ENCODE measurements around the gene LARGE2.

The LARGE2 gene

DNA sequence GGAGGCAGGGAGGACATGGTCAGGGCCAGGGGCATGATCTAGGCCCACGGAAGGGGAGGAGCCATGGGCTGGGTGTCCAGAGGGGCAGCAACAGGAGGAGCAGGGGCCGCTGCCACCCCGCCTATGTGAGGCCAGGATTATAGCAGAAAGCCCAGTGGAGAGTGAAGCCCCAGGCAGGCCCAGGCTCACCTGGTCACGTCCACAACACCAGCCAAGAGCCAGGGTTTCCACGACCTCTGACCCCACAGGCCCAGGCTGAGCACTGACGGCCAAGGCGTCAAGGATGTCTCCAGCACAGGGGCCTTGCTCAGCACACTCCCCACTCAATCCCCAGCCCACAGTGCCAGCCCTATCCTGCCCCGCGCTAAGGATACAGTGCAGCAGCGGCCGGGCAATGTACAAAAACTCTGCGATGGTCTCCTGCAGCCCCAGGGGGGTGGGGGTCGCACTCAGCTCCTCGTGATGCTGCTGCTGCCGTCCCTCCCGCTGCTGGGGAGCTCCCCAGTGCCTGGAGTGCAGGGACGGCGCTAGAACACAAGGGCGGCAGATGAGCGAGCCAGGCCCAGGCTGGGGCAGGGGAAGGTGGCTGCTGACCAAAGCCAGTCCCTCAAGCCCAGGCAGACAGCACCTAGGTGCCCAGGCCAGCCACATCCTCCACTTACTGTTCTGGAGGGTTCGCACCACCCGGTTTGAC, 8.4 kb upstream of the LARGE2 start:
- in situ Hi-C loops (cut with HindIII; ENCODE audit: low sequenced_read_pairs), result no loop called here

DNA sequence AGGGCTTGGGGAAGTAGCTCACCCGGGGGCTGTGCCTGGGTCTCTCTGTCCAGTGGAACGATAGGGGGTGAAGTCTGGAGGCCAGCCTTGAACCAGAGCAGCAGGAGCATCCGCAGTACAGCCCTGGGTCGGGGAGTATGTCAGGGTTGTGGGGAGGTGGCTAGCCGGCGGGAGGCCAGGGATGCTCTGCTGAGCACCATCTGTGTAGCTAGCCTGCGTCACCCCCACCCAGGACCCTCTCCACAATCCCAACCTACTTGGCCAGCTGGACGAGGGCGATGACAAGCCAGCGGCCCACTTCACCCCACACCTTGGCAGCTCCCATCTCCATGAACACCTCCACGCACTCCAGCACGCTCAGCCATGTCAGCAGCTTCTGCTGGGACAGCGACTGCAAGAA, 7.0 kb upstream of the LARGE2 start:
- in situ Hi-C loops (cut with HindIII; ENCODE audit: low sequenced_read_pairs), result no loop called here

DNA sequence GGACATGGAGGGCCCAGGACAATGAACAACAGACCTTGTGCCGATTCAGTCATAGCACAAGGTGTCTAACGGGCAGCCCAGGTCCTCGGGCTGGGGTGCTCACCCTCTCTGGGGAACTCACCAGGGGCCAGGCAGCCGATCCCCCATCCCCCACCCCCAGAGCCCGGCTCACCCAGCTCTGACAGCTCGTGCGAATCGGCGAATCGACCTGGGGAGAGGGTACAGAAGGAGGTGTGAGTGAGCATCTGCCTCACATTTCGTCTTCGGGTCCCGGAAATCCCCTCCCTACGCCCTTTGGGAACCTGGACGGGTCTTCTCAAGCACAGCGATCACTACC, 5.2 kb upstream of the LARGE2 start:
- in situ Hi-C loops (cut with HindIII; ENCODE audit: low sequenced_read_pairs), result no loop called here

- in situ Hi-C loops (cut with HindIII; ENCODE audit: low sequenced_read_pairs), result no loop called here
Observed at GRCh38 chr11:45917623-45918330, 4.7 kb upstream of the LARGE2 start, which contains the start of gene PEX16. PEX16 (minus strand) TSS chr11:45917877; CDS start chr11:45917811, 66 bp downstream.

- in situ Hi-C loops (cut with HindIII; ENCODE audit: low sequenced_read_pairs), result no loop called here
Observed at GRCh38 chr11:45918331-45918941, 4.0 kb upstream of the LARGE2 start.

- in situ Hi-C loops (cut with HindIII; ENCODE audit: low sequenced_read_pairs), result no loop called here
Observed at GRCh38 chr11:45918962-45919675, 3.3 kb upstream of the LARGE2 start.

GRCh38 chr11:45919806-45920530, 2.5 kb upstream of the LARGE2 start:
- in situ Hi-C loops (cut with HindIII; ENCODE audit: low sequenced_read_pairs), result no loop called here

- in situ Hi-C loops (cut with HindIII; ENCODE audit: low sequenced_read_pairs), result no loop called here
Observed at GRCh38 chr11:45920531-45921477, 1.7 kb upstream of the LARGE2 start.

- in situ Hi-C loops (cut with HindIII; ENCODE audit: low sequenced_read_pairs), result no loop called here
Observed at GRCh38 chr11:45921561-45922424, 663 bp upstream of the LARGE2 start.

- in situ Hi-C loops (cut with HindIII; ENCODE audit: low sequenced_read_pairs), result no loop called here
Observed at GRCh38 chr11:45924036-45924915, 1.8 kb downstream of the LARGE2 start.

GRCh38 chr11:45924927-45925326, 2.5 kb downstream of the LARGE2 start:
- in situ Hi-C loops (cut with HindIII; ENCODE audit: low sequenced_read_pairs), result no loop called here

GRCh38 chr11:45925550-45925949, 3.1 kb downstream of the LARGE2 start:
- in situ Hi-C loops (cut with HindIII; ENCODE audit: low sequenced_read_pairs), result no loop called here

DNA sequence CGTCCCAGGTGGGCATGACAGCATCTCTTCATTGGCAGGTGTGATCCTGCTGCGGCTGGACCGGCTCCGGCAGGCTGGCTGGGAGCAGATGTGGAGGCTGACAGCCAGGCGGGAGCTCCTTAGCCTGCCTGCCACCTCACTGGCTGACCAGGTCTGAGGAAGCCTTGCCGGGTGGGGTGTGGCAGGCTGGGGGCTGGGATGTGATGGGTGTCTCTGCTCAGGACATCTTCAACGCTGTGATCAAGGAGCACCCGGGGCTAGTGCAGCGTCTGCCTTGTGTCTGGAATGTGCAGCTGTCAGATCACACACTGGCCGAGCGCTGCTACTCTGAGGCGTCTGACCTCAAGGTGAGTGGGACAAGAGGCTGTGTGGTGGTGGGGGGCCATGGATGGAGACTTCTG, 3.5 kb downstream of the LARGE2 start:
- in situ Hi-C loops (cut with HindIII; ENCODE audit: low sequenced_read_pairs), result no loop called here

GRCh38 chr11:45926536-45927331, 4.3 kb downstream of the LARGE2 start:
- in situ Hi-C loops (cut with HindIII; ENCODE audit: low sequenced_read_pairs), result no loop called here

DNA sequence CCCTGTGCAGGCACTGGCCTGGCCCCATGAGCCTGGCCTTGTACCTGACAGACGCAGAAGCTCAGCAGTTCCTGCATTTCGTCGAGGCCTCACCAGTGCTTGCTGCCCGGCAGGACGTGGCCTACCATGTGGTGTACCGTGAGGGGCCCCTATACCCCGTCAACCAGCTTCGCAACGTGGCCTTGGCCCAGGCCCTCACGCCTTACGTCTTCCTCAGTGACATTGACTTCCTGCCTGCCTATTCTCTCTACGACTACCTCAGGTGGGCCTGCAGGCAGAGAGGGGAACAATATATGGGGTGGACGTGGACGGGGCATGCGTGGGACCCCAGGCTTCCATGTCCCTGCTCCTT, 4.9 kb downstream of the LARGE2 start:
- in situ Hi-C loops (cut with HindIII; ENCODE audit: low sequenced_read_pairs), result no loop called here

- in situ Hi-C loops (cut with HindIII; ENCODE audit: low sequenced_read_pairs), result no loop called here
Observed at GRCh38 chr11:45927684-45928413, 5.4 kb downstream of the LARGE2 start.
